ENCODE data around the gene ROBO2. TPM values are rescaled to one million over a fixed set of nuclear protein-coding genes. Genes with fewer than 3 reads are reported as not detected.

ROBO2 gene
- total and polyA plus RNA-seq, 10 of the 15 experiments (the other 5 are each of a cell fraction or from before 2014, with no cell fraction given): 0.22 to 2.5 (median 0.81) TPM

DNA sequence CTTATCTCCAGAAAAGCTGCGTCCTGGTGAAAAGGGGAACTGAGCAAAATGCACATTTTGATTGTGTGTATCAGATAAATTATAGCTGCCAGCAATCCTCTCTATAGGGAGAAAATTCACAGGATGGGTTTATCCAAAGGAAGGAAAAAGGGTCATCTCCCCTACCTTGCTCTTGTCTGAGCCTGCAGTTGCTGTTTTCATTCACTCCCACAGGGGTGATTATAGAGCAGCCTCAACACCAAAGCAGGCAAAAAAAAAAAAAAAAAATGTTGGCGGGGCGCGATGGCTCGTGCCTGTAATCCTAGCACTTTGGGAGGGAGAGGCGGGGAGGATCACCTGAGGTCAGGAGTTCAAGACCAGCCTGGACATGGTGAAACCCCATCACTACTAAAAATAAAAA, 333.7 kb downstream of the ROBO2 start:
- ATAC-seq: no peak
- Histone ChIP-seq H3K27ac (ENCODE audit: control insufficient read depth, insufficient read depth) (no peak overlapping the region), H3K79me2 (ENCODE audit: control insufficient read depth, insufficient read depth, low read length) (no peaks in the 10 kb centered on the region), H3K36me3 (ENCODE audit: control insufficient read depth in 2 of 2, insufficient read depth in 2 of 2, low read length in 1 of 2) (no peaks in the 10 kb centered on the region), H2AFZ (ENCODE audit: control insufficient read depth, low read depth, low read length) (no peak overlapping the region), H3K27me3 (replicated peaks in 1 of 2; ENCODE audit: control insufficient read depth in 2 of 2, insufficient read depth in 2 of 2, low read length in 1 of 2) (no peaks in the 10 kb centered on the region), H3K9me3 (replicated peaks; ENCODE audit: control insufficient read depth, insufficient read depth, low read length) (no peaks in the 10 kb centered on the region), H4K20me1 (ENCODE audit: control insufficient read depth, insufficient read depth) (no peaks in the 10 kb centered on the region), H3K4me1 (ENCODE audit: control insufficient read depth, insufficient read depth, low read length) (no peaks in the 10 kb centered on the region), H3K9ac (ENCODE audit: control insufficient read depth, insufficient read depth, low read length) (no peak overlapping the region), H3K4me3 (no peak overlapping the region), H3K4me2 (ENCODE audit: control insufficient read depth, insufficient read depth) (no peak overlapping the region)
- ChIA-PET RAD21 (ENCODE audit: unreplicated experiment) (no interaction called here), CTCF (no interaction called here), SMC1A (ENCODE audit: uncharacterized antibody, unreplicated experiment) (no interaction called here), POLR2A (no interaction called here)
- DNase-seq (ENCODE audit: low read depth, low spot score): no peak
- BruUV-seq (replicated peaks): no TSS peak
- intact Hi-C loops (cut with micrococcal nuclease; ENCODE audit: unreplicated experiment) (no loop called here), in situ Hi-C loops (cut with MboI) (no loop called here)
- 33% methylated on average over 3 of the region's 6 CpGs for WGBS (ENCODE audit: insufficient coverage, insufficient replicate concordance, low lambda C conversion rate, missing lambda C conversion rate)
- FAIRE-seq: no peak
- no peak for TF ChIP-seq MLLT1 (IDR thresholded peaks at IDR 0.05)
- no peak for TF ChIP-seq PKNOX1 (IDR thresholded peaks at IDR 0.05)
- no peak for TF ChIP-seq NR2C1 (IDR thresholded peaks at IDR 0.05)
- TF ChIP-seq BMI1 (IDR thresholded peaks at IDR 0.05; ENCODE audit: borderline replicate concordance): no peak
- TF ChIP-seq, protein P1, sequence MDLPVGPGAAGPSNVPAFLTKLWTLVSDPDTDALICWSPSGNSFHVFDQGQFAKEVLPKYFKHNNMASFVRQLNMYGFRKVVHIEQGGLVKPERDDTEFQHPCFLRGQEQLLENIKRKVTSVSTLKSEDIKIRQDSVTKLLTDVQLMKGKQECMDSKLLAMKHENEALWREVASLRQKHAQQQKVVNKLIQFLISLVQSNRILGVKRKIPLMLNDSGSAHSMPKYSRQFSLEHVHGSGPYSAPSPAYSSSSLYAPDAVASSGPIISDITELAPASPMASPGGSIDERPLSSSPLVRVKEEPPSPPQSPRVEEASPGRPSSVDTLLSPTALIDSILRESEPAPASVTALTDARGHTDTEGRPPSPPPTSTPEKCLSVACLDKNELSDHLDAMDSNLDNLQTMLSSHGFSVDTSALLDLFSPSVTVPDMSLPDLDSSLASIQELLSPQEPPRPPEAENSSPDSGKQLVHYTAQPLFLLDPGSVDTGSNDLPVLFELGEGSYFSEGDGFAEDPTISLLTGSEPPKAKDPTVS (IDR thresholded peaks at IDR 0.05; ENCODE audit: low read depth, low read length): no peak
- TF ChIP-seq FOS (IDR thresholded peaks at IDR 0.05; ENCODE audit: borderline replicate concordance, extremely low read depth, insufficient read length): no peak
- TF ChIP-seq RAD51 (IDR thresholded peaks at IDR 0.05): no peak
- no peak for TF ChIP-seq E4F1 (IDR thresholded peaks at IDR 0.05; ENCODE audit: borderline replicate concordance, partially characterized antibody)
- TF ChIP-seq MTA2 (IDR thresholded peaks at IDR 0.05; ENCODE audit: low read depth): no peak
- no peak for TF ChIP-seq ATF2 (IDR thresholded peaks at IDR 0.05; ENCODE audit: low read length)
- TF ChIP-seq POU2F2 (IDR thresholded peaks at IDR 0.05; ENCODE audit: borderline replicate concordance, low read depth, low read length): no peak
- no peak for TF ChIP-seq TARDBP (IDR thresholded peaks at IDR 0.05; ENCODE audit: borderline replicate concordance)
- no peak for TF ChIP-seq GATAD2B (conservative IDR thresholded peaks at IDR 0.05; ENCODE audit: low read depth)
- no peak for TF ChIP-seq WRNIP1 (IDR thresholded peaks at IDR 0.05; ENCODE audit: borderline replicate concordance, low read depth, low read length)
- TF ChIP-seq MYC (IDR thresholded peaks at IDR 0.05; ENCODE audit: insufficient read depth, insufficient read length, insufficient replicate concordance, low read length, severe bottlenecking): no peak

All from GM12878 (cell line).